ENCODE results near the gene CYP2A7. TPM values are rescaled to one million over a fixed set of nuclear protein-coding genes. Genes with fewer than 3 reads are reported as not detected.
"Not testable (repeated sequence)": the region's sequence is repeated elsewhere in the genome, so short reads cannot be mapped to it uniquely, and the experiment has no call there.

Gene CYP2A7
- total RNA-seq, 1 donor from 2014 or later: not detected

- no peaks in the 10 kb centered on the region for H3K4me1 Mint-ChIP-seq (ENCODE audit: unreplicated experiment)
- H3K9me3 Mint-ChIP-seq: no peaks in the 10 kb centered on the region
- no peak for TF ChIP-seq CTCF (conservative IDR thresholded peaks at IDR 0.05)
- no peak overlapping the region for H3K4me3 Mint-ChIP-seq
- H3K27ac Mint-ChIP-seq: no peak overlapping the region
- H3K27me3 Mint-ChIP-seq: peaks cover 28% of the 10 kb centered on the region
- no peak for DNase-seq (ENCODE audit: extremely low spot score, unreplicated experiment)
- H3K36me3 Mint-ChIP-seq: no peaks in the 10 kb centered on the region
Observed at GRCh38 chr19:40867701-40868100, 14.3 kb downstream of the CYP2A7 start.

- H3K36me3 Mint-ChIP-seq; DNase-seq (ENCODE audit: extremely low spot score, unreplicated experiment); H3K4me3 Mint-ChIP-seq; H3K9me3 Mint-ChIP-seq; H3K27ac Mint-ChIP-seq; H3K4me1 Mint-ChIP-seq (ENCODE audit: unreplicated experiment): not testable (repeated sequence)
- peaks cover 12% of the 10 kb centered on the region for H3K27me3 Mint-ChIP-seq
Observed at GRCh38 chr19:40864739-40865496, 17.1 kb downstream of the CYP2A7 start.

GRCh38 chr19:40862785-40863184, 19.2 kb downstream of the CYP2A7 start:
- H3K4me3 Mint-ChIP-seq: no peak overlapping the region
- no peak overlapping the region for H3K27ac Mint-ChIP-seq
- no peaks in the 10 kb centered on the region for H3K9me3 Mint-ChIP-seq
- no peaks in the 10 kb centered on the region for H3K36me3 Mint-ChIP-seq
- H3K27me3 Mint-ChIP-seq: peaks cover 10% of the 10 kb centered on the region
- no peak for DNase-seq (ENCODE audit: extremely low spot score, unreplicated experiment)
- H3K4me1 Mint-ChIP-seq (ENCODE audit: unreplicated experiment): no peaks in the 10 kb centered on the region
- TF ChIP-seq CTCF (conservative IDR thresholded peaks at IDR 0.05): no peak

- H3K36me3 Mint-ChIP-seq: no peaks in the 10 kb centered on the region
- DNase-seq (ENCODE audit: extremely low spot score, unreplicated experiment): no peak
- no peak overlapping the region for H3K4me3 Mint-ChIP-seq
- no peak overlapping the region for H3K27ac Mint-ChIP-seq
- H3K9me3 Mint-ChIP-seq: no peaks in the 10 kb centered on the region
- peaks cover 10% of the 10 kb centered on the region for H3K27me3 Mint-ChIP-seq
- H3K4me1 Mint-ChIP-seq (ENCODE audit: unreplicated experiment): no peaks in the 10 kb centered on the region
- TF ChIP-seq CTCF (conservative IDR thresholded peaks at IDR 0.05): peak; percentile 48
Observed at GRCh38 chr19:40862333-40862732, 19.7 kb downstream of the CYP2A7 start.

- no peaks in the 10 kb centered on the region for H3K36me3 Mint-ChIP-seq
- no peak for TF ChIP-seq CTCF (conservative IDR thresholded peaks at IDR 0.05)
- DNase-seq (ENCODE audit: extremely low spot score, unreplicated experiment): no peak
- H3K9me3 Mint-ChIP-seq: no peaks in the 10 kb centered on the region
- no peak overlapping the region for H3K4me3 Mint-ChIP-seq
- H3K4me1 Mint-ChIP-seq (ENCODE audit: unreplicated experiment): no peaks in the 10 kb centered on the region
- H3K27me3 Mint-ChIP-seq: peaks cover 7% of the 10 kb centered on the region
- no peak overlapping the region for H3K27ac Mint-ChIP-seq
Observed at GRCh38 chr19:40858109-40858508, 23.9 kb downstream of the CYP2A7 start.

GRCh38 chr19:40852467-40853152, 29.4 kb downstream of the CYP2A7 start:
- not testable (repeated sequence) for H3K27ac Mint-ChIP-seq; DNase-seq (ENCODE audit: extremely low spot score, unreplicated experiment); H3K4me1 Mint-ChIP-seq (ENCODE audit: unreplicated experiment); H3K9me3 Mint-ChIP-seq; H3K4me3 Mint-ChIP-seq; H3K36me3 Mint-ChIP-seq
- peaks cover 45% of the 10 kb centered on the region for H3K27me3 Mint-ChIP-seq

- H3K36me3 Mint-ChIP-seq; H3K4me3 Mint-ChIP-seq; DNase-seq (ENCODE audit: extremely low spot score, unreplicated experiment); H3K27ac Mint-ChIP-seq; H3K9me3 Mint-ChIP-seq; H3K4me1 Mint-ChIP-seq (ENCODE audit: unreplicated experiment): not testable (repeated sequence)
- peaks cover 66% of the 10 kb centered on the region for H3K27me3 Mint-ChIP-seq
Observed at GRCh38 chr19:40850277-40850676, 31.8 kb downstream of the CYP2A7 start, which contains the start of gene CYP2A6. CYP2A6 (minus strand) TSS chr19:40850447; CDS start chr19:40850426, 21 bp downstream.

- not testable (repeated sequence) for DNase-seq (ENCODE audit: extremely low spot score, unreplicated experiment); H3K4me1 Mint-ChIP-seq (ENCODE audit: unreplicated experiment); H3K27ac Mint-ChIP-seq; H3K4me3 Mint-ChIP-seq; H3K9me3 Mint-ChIP-seq; H3K36me3 Mint-ChIP-seq
- peaks cover 83% of the 10 kb centered on the region for H3K27me3 Mint-ChIP-seq
Observed at GRCh38 chr19:40846722-40847121, 35.3 kb downstream of the CYP2A7 start.

- Mint-ChIP-seq H3K27me3 (peaks cover 76% of the 10 kb centered on the region), H3K4me3 (peak overlapping the region; percentile 66)
- not testable (repeated sequence) for DNase-seq (ENCODE audit: extremely low spot score, unreplicated experiment); H3K4me1 Mint-ChIP-seq (ENCODE audit: unreplicated experiment); H3K9me3 Mint-ChIP-seq; H3K27ac Mint-ChIP-seq; H3K36me3 Mint-ChIP-seq
Observed at GRCh38 chr19:40843653-40844052, 38.4 kb downstream of the CYP2A7 start.
